Stimulated activated CD8-positive, alpha-beta memory T cell treated with anti-CD3 and anti-CD28 coated beads, Interleukin-2, amount 100 ng/mL, for 48 hours (primary cell): Measurements from ENCODE around the gene LSM3.

Experiments used
- DNase-seq, 2 donors: peaks; one replicate each; pipeline ENCODE4 v3.0.0-alpha.2; 2020; ENCODE audit warnings: low read depth in 2 of 2

LSM3 gene

DNA sequence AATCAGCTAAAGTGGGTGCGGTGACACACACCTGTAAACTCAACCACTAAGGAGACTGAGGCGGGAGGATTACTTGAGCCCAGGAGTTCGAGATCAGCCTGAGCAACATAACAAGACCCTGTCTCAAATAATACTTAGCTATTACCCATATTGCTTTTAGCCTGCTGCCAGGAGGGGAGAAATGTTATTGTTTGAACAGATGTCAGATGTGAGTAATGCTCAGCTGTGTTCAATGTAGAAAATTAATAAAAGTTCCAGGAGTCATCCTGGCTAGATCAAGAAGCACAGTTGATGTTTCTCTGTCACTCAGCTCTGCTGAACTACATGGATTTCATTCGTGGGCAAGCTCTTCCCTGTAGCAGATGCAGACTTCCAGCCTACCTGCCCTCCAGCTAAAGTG is 22.2 kb downstream of the LSM3 start:
- no peak for DNase-seq

DNA sequence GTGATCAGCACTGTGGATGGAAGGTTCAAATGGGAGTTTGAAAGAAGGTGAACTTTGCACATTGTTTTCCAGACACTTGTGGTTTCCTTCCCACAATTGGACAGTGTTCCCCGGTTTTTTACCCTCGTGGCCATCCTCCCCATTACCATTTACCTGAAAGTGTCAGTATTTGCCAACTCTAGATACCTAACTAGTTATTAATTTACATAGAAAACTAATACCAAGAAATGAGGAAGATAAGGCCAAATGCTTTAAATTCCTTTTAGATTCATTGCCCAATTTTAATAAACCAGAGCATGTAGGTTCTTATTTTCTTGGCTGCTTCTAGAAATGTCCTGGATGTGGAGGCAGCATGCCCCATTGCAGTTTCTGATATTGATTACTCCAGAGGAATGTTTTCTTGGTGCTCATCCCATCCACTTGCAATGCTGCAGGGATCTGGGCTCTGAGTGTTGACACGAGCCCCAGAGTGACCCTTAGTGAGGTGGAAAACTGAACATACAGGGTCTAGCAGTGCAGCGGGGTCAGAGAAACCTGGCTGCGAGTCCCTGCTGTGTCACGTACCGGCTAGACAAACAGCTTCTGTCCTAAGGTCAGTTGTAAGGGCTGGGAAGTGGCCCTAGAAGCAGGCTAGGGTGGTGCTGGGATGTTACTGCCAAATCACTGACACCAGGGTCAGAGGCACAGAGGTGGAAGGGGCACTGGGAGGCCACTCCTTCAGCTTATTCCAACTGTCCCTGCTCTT is 23.5 kb downstream of the LSM3 start:
- no peak for DNase-seq

DNA sequence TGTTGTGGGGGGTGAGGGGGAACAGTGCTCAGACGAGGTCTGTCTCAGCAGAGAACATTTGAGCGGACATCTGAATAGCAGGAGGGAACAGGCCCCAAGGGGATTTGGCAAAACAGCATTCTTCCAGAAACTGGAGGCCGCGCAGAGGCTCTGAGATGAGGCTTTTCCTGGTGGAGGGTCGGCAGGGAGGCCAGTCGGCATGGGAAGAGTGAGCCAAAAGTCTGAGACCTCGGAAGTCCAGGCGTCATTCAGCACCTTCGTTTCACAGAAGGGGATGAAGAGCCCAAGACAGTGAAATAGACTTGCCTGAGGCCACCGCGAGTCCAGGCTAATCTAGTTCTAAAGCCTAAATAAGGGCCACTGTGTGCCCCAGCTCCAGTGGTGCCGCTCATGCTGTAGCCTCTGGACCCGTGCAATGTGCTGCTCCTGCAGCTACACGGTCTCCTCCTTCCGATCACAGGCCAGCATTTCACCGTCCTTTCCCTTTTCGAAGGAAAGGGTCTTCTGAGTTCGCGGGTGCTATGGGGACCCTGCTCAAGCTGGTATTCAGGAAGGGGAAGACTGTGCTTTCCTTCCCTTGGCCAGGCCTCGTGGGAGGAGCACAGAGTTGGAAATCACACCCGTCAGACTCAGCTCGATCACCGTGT is 24.4 kb downstream of the LSM3 start:
- no peak for DNase-seq

DNA sequence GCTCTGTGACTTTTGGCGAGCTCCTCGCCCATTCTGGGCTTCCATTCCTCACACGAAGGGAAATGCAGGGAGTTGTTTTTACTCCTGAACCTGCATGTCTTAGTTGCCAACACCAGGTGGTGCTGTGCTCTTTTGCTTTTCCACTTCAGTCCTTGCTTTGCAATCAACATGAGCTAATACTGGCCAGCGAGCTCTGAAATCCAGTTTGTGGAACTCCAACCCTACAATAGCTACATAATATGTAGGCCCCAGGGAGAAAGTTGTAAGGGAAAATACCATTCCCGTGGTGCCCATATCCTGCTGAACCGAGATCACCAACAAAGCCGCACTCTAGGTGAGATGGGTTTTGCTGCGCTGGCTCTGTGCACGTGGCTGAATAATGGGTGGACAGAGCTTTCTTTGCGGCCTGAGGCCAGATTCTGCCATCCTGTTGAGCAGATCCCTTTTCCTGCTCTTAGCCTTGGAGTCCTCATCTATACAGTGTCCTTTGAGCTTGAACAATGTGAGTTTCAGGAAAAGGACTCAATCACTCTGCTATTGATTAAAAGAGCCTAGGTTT is 25.0 kb downstream of the LSM3 start:
- no peak for DNase-seq

DNA sequence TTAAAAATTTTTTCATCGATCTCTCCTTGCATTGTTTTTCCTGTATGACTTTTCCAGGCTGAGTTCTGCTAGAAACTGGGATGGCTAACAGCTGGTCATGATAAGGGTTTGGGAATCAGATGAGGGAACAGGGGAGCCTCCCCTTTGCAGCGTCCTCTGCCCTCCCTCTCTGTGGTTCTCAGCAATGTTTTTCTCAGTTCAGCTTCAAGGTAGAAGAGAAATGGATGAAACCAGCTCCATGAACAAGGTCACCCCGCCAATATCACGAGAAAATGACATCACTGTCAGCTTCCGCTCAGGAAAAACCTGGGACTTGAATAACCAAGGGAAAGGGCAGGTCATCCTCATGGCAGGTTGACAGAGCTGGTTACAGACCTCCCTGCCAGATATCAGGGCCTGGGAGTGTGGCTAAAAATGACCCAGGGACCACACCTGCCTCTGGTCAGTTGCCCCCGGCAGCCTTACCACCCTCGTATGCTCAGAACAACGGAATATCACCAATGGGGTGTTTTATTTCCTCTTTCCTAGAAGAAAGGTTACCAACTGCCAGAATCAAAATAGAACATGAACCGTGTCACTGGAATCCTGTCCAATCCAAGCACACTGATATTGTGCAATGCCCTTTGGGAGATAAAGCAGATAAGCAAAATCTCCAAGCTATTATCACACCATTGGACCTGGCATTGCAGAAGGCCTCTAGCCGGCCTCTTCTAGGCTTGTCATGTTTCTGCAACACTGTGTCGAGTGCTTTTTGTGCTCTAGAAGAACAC is 26.1 kb downstream of the LSM3 start:
- no peak for DNase-seq

DNA sequence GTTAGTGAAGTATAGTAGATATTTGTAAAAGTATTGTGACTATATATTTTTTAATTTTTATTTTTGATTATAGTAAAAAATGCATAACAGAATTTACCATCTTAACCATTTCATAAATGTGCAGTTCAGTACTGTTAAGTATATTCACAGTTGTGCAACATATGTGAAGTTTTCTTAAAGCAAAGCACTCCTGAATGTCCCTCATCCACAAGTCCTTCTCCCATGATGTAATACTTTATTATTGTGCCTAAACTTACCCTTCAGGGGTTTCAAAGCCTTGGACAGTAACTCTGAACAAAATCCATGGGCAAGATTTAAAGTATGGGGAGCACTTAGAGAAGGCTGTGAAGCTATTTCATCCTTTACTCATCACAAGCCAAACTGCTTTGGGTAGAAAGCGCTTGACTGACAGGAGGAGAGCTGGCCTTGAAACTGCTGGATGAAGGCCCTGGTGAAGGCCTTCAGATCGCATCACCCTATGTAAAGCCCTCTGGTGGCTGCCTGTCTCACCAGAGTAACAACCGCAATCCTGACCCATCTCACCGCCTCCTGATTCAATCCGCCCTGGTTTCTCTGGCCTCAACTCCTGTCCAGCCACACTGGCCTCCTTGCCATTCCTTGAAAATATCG is 28.0 kb downstream of the LSM3 start:
- DNase-seq, result no peak

DNA sequence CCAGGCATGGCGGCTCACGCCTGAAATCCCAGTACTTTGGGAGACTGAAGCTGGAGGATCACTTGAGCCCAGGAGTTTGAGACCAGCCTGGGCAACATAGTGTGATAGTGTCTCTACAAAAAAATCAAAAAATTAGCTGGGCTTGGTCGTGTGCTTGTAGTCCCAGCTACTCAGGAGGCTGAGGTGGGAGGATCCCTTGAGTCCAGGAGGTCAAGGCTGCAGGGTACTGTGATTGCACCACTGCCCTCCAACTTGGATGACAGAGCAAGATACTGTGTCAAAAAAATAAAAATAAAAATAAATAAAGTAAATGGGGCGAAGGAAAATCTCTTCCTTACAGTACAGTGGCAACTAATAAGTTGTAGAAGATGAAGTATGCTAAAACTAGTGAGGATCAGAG is 29.6 kb downstream of the LSM3 start:
- no peak for DNase-seq

DNA sequence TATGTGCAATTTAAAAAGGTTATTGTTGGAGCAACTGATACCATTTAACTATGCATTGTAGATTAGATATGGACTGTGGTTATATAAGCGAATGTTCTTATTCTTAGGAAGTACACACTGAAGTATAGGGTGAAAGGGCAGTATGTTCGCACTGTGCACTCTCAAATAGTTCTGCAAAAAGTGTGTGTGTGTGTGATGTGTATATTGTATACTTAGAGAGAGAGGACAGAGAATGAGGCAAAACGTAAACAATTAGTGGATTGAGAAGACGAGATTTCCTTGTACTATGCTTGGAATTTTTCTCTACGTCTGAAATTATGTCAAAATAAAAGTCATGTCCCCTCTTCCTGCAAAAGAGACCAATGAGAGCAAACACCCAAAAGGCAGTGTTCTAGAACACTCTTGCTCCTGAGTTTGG is 30.4 kb downstream of the LSM3 start:
- no peak for DNase-seq

DNA sequence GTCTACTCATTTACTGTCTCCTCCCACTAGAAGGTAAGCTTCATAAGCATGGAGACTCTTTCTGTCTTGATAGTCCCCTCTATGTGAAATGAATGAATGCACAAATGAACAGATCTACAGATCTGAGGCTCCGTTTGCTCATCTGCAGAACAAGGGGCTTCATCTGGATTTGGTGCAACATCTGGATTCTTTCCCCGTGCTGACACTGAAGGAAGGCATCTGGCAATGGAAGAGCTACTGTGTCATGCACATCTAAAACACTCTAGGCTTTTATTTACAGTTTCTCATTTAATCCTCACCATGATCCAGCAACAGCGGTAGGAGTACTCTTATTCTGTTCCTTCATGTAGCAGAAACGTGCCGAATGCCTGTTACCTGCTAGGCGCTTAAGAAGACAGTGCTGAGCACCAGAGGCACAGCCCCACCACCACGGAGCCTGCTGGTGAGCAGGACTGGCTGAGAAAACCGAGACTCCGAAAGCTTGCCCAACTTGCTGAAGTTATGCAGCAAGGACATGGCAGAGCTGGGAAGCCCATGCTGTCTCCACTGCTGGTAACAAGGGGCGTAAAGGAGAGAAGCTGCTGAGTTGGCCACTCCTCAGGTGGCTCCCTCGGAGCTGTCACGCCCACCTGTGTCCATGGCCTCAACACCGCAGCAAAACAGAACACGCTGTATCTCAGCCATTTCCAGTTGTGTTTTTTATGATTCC is 31.1 kb downstream of the LSM3 start:
- no peak for DNase-seq

DNA sequence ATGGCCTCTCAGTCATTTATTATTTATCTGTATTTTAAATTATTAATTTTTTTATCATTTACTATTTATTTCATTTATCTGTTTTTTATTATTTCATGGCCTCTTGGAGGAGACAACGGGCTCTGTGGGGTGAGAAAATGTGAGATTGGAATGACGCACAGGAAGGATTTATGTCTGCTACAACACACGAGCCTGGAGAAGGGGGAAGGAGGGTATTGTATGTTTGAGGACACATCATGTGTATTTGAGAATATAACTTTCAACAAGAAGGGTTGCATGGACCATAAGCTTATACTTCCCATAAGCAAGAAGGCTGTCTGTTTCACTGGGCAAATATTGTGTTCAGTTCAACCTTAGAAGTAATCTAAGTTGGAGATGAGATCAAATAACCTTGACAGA is 31.7 kb downstream of the LSM3 start:
- DNase-seq, result no peak

DNA sequence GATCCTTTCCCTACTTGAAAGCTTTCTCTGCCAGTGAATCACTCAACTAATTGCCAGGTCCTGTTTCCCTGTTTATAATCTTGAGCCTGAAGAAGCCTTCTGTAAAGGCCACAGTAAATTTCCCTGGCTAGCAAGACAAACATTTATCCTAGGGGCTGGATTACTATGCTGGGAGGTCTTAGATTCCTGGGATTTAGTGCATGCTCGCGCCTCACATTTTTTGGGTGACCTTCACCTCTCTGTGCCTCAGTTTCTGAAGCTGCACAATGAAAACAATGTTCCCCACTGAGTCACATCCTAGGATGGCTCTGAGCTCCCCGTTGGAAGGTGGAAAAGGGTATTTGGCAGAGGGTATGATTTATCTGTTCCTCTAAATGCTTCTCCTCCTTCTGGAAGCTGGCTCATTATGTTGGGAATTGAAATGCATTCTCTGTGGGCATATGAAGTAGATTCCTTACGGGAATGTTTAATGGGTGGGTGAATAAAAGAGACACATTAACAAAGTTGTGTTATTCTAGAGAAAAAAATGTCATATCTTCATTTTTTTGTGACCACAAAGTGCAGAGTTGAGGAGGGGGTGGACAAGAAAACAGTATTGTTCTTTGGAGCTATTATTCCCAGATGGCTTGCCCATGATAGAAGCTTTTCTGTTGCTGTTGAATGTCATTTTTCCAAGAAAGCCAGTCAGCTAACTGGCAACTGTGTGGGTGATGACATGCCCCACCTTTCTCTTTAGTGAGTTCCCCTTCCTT is 32.4 kb downstream of the LSM3 start:
- DNase-seq, result no peak

DNA sequence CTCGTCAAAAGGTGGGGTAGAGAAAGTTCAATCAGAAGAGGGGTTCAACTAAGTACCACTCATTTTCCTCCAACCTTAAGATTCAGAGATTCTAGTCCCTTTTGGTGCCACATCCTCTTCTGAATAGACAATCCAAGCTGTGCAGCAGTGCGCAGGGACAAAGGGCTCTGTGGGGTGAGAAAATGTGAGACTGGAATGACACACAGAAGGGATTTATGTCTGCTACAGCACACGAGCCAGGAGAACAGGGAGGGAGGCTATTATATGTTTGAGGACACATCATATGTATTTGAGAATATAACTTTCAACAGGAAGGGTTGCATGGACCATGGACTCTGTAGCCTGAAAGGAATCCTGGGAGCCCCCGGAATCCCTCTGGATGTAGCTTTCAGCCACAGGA is 33.0 kb downstream of the LSM3 start:
- no peak for DNase-seq

DNA sequence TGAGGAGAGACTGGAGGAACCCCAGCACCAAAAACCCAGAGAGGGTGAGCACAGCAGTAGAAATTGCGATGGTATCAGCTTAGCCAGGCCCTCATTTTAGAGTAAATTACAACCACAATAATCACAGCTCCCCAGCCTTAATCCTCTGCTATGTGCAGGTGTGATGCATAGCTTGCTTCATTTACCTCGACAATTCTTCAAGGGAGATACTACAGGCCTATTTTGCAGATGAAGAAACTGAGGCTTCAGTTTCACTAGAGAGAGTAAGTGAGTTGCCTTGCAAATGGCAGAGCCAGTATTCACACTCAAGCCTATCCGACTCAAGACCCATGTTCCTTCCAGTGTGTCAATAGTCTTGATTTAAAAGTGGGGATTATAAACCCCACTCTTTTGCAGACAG is 33.4 kb downstream of the LSM3 start:
- DNase-seq, result no peak

DNA sequence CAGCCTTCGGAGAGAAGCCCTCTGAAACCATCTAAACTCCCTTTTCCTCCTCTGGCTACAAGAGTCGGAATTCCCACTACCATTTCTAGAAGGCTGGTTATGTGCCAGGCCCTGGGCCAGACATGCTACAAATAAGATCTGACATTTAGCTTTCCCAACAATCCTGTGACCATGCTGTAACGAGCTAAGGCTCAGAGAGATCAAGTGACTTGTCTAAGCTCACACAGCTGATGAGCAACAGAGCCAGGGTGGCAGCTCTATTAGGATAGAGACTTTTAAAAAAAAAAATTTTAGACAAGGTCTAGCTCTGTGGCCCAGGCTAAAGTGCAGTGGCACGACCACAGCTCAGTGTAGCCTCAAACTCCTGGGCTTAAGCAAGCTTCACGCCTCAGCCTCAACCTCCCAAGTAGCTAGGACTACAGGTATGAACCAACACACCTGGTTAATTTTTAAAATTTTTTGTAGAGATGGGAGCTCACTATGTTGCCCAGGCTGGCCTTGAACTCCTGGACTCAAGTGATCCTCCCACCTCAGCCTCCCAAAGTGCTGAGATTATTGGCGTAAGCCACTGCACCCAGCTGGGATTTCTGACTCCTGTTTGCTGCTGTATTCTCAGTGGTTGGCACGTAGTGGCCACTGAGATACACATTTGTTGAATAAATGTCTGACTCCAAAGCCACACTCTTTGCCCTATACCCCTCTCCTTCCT is 34.6 kb downstream of the LSM3 start:
- no peak for DNase-seq

DNA sequence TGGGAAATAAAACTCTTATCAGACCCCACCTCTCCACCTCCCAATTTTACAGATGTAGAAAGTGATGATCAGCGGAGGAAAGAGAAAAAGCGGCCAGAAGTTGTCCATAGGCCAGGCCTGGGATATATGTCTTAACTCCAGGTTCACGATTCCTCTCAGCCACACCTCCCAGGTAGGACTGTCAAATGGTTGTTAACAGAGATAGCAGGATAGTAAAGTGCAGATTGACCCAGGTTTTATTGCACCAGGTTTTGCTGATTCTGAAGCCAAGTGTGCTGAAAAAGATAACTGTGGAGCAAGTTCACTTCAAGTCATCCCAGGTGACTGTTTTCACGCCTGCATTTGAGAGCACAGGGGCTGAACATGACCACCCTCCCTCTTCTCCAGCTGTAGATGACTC is 36.1 kb downstream of the LSM3 start:
- DNase-seq, result no peak

DNA sequence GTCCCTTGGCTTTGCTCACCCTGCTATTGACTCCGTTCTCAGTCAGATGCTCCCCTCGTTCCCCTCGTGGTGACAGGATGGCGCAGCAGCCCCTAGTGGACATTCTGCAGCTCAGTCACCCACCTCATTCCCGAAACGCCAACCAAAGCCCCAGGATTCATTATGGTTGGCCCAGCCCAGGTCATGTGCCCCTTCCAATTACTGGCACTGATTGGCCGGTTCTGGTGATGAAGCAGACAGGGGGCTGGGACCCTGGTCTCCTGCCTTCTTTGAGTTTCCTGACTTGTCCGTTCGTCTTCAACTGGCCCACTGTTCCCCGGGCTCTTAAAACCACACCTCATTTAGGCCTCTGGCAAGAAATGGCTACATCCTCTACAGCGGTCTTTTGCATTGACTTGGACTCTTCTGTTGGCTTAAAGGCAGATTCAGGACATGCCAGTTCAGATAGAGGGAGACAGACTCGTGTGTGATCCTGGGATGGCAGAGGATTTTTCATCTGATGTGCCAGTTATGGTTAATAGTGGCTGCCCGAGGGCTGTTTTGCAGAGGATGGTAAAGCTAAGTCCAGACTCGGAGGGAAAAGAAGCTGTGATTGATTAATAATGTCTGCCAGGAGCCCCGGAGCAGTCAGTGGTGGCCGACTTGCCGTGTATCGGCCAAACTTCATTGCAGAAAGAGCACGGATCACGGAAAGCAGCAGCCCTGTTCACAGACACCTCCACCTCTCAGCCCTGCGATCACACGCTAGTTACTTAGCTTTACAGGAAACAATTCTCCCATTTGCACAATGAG is 37.8 kb downstream of the LSM3 start:
- DNase-seq, result peak; percentile 13 to 19

DNA sequence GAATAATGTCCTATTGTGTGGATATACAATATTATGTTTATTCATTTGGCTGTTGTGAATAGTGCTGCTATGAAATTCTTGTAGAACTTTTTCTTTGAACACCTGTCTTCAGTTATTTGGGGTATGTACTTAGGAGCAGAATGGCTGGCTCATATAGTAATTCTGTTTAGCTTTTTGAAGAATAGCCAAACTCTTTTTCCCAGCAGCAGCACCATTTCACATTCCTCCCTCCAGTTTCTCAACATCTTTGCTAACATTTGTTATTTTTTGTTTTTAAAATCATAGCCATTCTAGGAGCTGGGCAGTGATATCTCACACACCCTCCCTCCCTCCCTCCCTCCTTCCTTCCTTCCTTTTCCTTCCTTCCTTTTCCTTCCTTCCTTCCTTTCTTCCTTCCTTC is 39.7 kb downstream of the LSM3 start:
- DNase-seq, result no peak

DNA sequence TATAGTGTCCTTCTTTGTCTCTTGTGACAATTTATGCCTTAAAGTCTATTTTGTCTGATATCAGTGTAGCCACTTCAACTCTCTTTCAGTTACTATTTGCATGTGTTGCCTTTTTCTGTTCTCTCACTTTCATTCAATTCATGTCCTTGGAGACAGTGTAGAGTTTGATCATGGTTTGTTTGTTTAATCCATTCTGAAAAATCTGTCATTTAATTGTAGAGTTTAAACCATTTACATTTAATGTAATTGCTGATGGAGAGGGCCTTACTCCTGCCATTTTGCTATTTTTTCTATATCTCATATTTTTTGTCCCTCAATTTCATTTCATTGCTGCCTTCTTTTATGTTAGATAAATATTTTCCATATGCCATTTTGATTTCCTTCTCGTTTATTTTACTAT is 42.3 kb downstream of the LSM3 start:
- DNase-seq, result no peak

DNA sequence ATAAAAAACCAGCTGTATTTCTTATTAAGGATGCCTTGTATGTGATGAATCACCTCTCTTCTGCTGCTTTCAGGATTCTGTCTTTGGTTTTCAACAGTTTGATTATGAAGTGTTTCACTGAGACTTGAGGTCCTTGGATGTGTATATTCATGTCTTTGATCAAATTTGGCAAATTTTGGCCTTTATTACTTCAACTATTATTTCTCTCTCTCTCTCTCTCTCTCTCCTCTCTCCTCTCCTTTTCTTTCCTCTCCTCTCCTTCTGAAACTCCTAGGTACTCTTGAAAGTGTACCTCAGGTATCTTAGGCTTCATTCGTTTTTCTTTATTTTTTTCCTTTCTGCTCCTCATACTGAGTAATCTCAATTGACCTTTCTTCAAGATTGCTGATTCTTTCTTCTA is 43.3 kb downstream of the LSM3 start:
- no peak for DNase-seq
